Fibroblast of lung (primary cell): ENCODE results near the gene RDH14.

ENCODE experiments used
- CTCF ChIP-seq, 2 donors: IDR thresholded peaks in 1 of 2; conservative IDR thresholded peaks in 1 of 2; 1 replicate in 1 of 2; 2 replicates in 1 of 2; pipeline ENCODE4 v1.5.1; 2011 to 2012; ENCODE audit warnings: low read length in 2 of 2, control low read depth in 1 of 2, inconsistent platforms in 1 of 2, low read depth in 1 of 2, mild to moderate bottlenecking in 1 of 2
- EZH2 ChIP-seq: IDR thresholded peaks from 2 replicates; pipeline ENCODE4 v1.5.1; 2012; ENCODE audit warnings: low read length, control low read depth, mild to moderate bottlenecking; ENCODE audit errors: missing control alignments

GRCh38 chr2:18545384-18545783 lies 15.1 kb downstream of the RDH14 start:
- TF ChIP-seq CTCF (conservative IDR thresholded peaks at IDR 0.05 in 1 of 2, IDR thresholded peaks at IDR 0.05 in 1 of 2; ENCODE audit: low read depth in 1 of 2, low read length in 2 of 2) (no peak), EZH2 (no peak)
